IMR-90 (cell line): Measurements from ENCODE around the gene CCL11. TPM values are rescaled to one million over a fixed set of nuclear protein-coding genes. Genes with fewer than 3 reads are reported as not detected.

ENCODE experiments used
- ATAC-seq: fragments of 200-7000 bp; cut with Tn5 transposase; 2 replicates; pipeline ENCODE4 v1.9.1; 2020; ENCODE audit warnings: low read depth, mild to moderate bottlenecking, moderate library complexity
- BruUV-seq: library from RNA; stranded (reverse); fragments of 400-500 nt; replicated peaks from 2 replicates; lab custom pipeline; 2021; lab: Mats Ljungman, UMichigan
- CTCF ChIA-PET: fragments of 300-600 bp; formaldehyde crosslinking; extraction: SDS; loops from one replicate; lab custom pipeline; 2021; ENCODE audit warnings: antibody characterized with exemption; lab: Yijun Ruan, JAX
- POLR2A ChIA-PET: fragments of 300-600 bp; sonication (Branson Sonifier 250); formaldehyde crosslinking; loops from one replicate; lab custom pipeline; 2022; ENCODE audit warnings: antibody characterized with exemption; ENCODE audit not compliant: unreplicated experiment; lab: Charles Lee
- DNase-seq: peaks from one replicate; pipeline ENCODE4 v3.0.0; 2013
- H2AFZ ChIP-seq: replicated peaks from 2 replicates; pipeline ENCODE3; 2013; ENCODE audit warnings: low read length, mild to moderate bottlenecking; ENCODE audit not compliant: poor library complexity
- H2AK5ac ChIP-seq: 2 replicates; pipeline ENCODE4 v1.6.1; 2013; ENCODE audit warnings: low read depth, low read length, inconsistent platforms
- H2AK9ac ChIP-seq: replicated peaks from 2 replicates; pipeline ENCODE3; 2013; ENCODE audit warnings: mild to moderate bottlenecking, low read depth, low read length, moderate library complexity; ENCODE audit not compliant: poor library complexity
- H2BK120ac ChIP-seq: 2 replicates; pipeline ENCODE4 v1.6.1; 2013; ENCODE audit warnings: low read depth, low read length, inconsistent platforms
- H2BK15ac ChIP-seq: 3 replicates; pipeline ENCODE4 v1.6.1; 2013; ENCODE audit warnings: low read depth, low read length, inconsistent platforms
- H2BK20ac ChIP-seq: 2 replicates; pipeline ENCODE4 v1.6.1; 2013; ENCODE audit warnings: low read depth, mild to moderate bottlenecking, inconsistent platforms, low read length, moderate library complexity
- H2BK5ac ChIP-seq: 2 replicates; pipeline ENCODE4 v1.6.1; 2013; ENCODE audit warnings: mild to moderate bottlenecking, low read depth, low read length, inconsistent platforms; ENCODE audit not compliant: poor library complexity, severe bottlenecking
- H3K14ac ChIP-seq: replicated peaks from 2 replicates; pipeline ENCODE4 v1.6.1; 2013; ENCODE audit warnings: low read depth, low read length, inconsistent platforms
- H3K18ac ChIP-seq: 2 replicates; pipeline ENCODE4 v1.6.1; 2013; ENCODE audit warnings: low read depth, low read length, control low read depth
- H3K23ac ChIP-seq: 2 replicates; pipeline ENCODE4 v1.6.1; 2013; ENCODE audit warnings: low read depth, low read length, inconsistent platforms
- H3K27ac ChIP-seq: 2 replicates; pipeline ENCODE4 v1.5.1; 2013; ENCODE audit warnings: mild to moderate bottlenecking, control low read depth, low read length; ENCODE audit not compliant: insufficient read depth
- H3K27me3 ChIP-seq: 2 replicates; pipeline ENCODE4 v1.6.1; 2013; ENCODE audit warnings: low read length; ENCODE audit not compliant: control insufficient read depth, insufficient read depth
- H3K36me3 ChIP-seq: 2 replicates; pipeline ENCODE4 v1.6.1; 2013; ENCODE audit warnings: low read length, mixed read lengths; ENCODE audit not compliant: control insufficient read depth, insufficient read depth
- H3K4ac ChIP-seq: 2 replicates; pipeline ENCODE4 v1.6.1; 2013; ENCODE audit warnings: low read depth, low read length, inconsistent platforms
- H3K4me1 ChIP-seq: 2 replicates; pipeline ENCODE4 v1.6.1; 2013; ENCODE audit warnings: low read length, mixed read lengths; ENCODE audit not compliant: control insufficient read depth, insufficient read depth
- H3K4me2 ChIP-seq: 2 replicates; pipeline ENCODE4 v1.6.1; 2013; ENCODE audit warnings: low read depth, mild to moderate bottlenecking, control low read depth, low read length, moderate library complexity
- H3K4me3 ChIP-seq: 2 replicates; pipeline ENCODE4 v1.5.1; 2013; ENCODE audit warnings: low read depth, mild to moderate bottlenecking, control low read depth, low read length, moderate library complexity; ENCODE audit not compliant: insufficient read depth
- H3K56ac ChIP-seq: 2 replicates; pipeline ENCODE4 v1.6.1; 2013; ENCODE audit warnings: low read length, inconsistent platforms; ENCODE audit not compliant: insufficient read depth; ENCODE audit errors: extremely low read depth
- H3K79me1 ChIP-seq, 2 experiments: 2 replicates each; pipeline ENCODE4 v1.6.1; 2013; ENCODE audit warnings: low read length in 2 of 2, inconsistent platforms in 1 of 2, low read depth in 1 of 2
- H3K9ac ChIP-seq: 2 replicates; pipeline ENCODE4 v1.6.1; 2013; ENCODE audit warnings: low read depth, low read length, control low read depth
- H3K9me1 ChIP-seq: 2 replicates; pipeline ENCODE4 v1.6.1; 2013; ENCODE audit warnings: low read length, inconsistent platforms; ENCODE audit not compliant: insufficient read depth
- H3K9me3 ChIP-seq: 2 replicates; pipeline ENCODE4 v1.6.1; 2013; ENCODE audit warnings: low read length; ENCODE audit not compliant: control insufficient read depth, insufficient read depth
- H4K20me1 ChIP-seq: 2 replicates; pipeline ENCODE4 v1.6.1; 2013; ENCODE audit warnings: low read length, inconsistent platforms; ENCODE audit not compliant: insufficient read depth
- H4K5ac ChIP-seq: 2 replicates; pipeline ENCODE4 v1.6.1; 2013; ENCODE audit warnings: mild to moderate bottlenecking, low read depth, low read length, control low read depth
- H4K8ac ChIP-seq, 2 experiments: 2 replicates each; pipeline ENCODE4 v1.6.1; 2013; ENCODE audit warnings: low read depth in 2 of 2, low read length in 2 of 2, control low read depth in 1 of 2, inconsistent platforms in 1 of 2
- H4K91ac ChIP-seq: 2 replicates; pipeline ENCODE4 v1.6.1; 2013; ENCODE audit warnings: low read depth, low read length, inconsistent platforms; ENCODE audit not compliant: insufficient read depth
- BHLHE40 ChIP-seq: fragments of 150-350 bp; IDR thresholded peaks from 2 replicates; pipeline ENCODE4 v1.6.1; 2016; ENCODE audit warnings: mild to moderate bottlenecking, low read depth, low read length
- CEBPB ChIP-seq: IDR thresholded peaks from 2 replicates; pipeline ENCODE4 v1.6.1; 2012; ENCODE audit warnings: low read depth, low read length, improper control_type of control experiment
- CHD1 ChIP-seq: IDR thresholded peaks from 2 replicates; pipeline ENCODE4 v1.6.1; 2012; ENCODE audit warnings: low read depth, low read length, improper control_type of control experiment
- CTCF ChIP-seq: conservative IDR thresholded peaks from 2 replicates; pipeline ENCODE4 v1.5.1; 2012; ENCODE audit warnings: mild to moderate bottlenecking, low read depth, low read length, improper control_type of control experiment
- ELK1 ChIP-seq: fragments of 150-350 bp; IDR thresholded peaks from 2 replicates; pipeline ENCODE4 v1.6.1; 2016; ENCODE audit warnings: low read depth, mild to moderate bottlenecking, low read length, moderate library complexity, borderline replicate concordance
- FOS ChIP-seq: fragments of 150-350 bp; IDR thresholded peaks from 2 replicates; pipeline ENCODE4 v1.6.1; 2016; ENCODE audit warnings: low read depth, low read length
- MAFK ChIP-seq: IDR thresholded peaks from 2 replicates; pipeline ENCODE4 v1.6.1; 2012; ENCODE audit warnings: low read depth, low read length, improper control_type of control experiment
- MAZ ChIP-seq: IDR thresholded peaks from 2 replicates; pipeline ENCODE4 v1.6.1; 2012; ENCODE audit warnings: low read depth, mild to moderate bottlenecking, low read length, improper control_type of control experiment, moderate library complexity, borderline replicate concordance
- MXI1 ChIP-seq: IDR thresholded peaks from 2 replicates; pipeline ENCODE4 v1.6.1; 2012; ENCODE audit warnings: low read depth, mild to moderate bottlenecking, low read length, moderate library complexity, borderline replicate concordance
- NFE2L2 ChIP-seq: fragments of 150-350 bp; IDR thresholded peaks from 2 replicates; pipeline ENCODE4 v1.6.1; 2016; ENCODE audit warnings: low read depth, mild to moderate bottlenecking, low read length
- POLR2A ChIP-seq: IDR thresholded peaks from 2 replicates; pipeline ENCODE4 v1.6.1; 2012; ENCODE audit warnings: mild to moderate bottlenecking, low read depth, low read length
- RAD21 ChIP-seq: IDR thresholded peaks from 2 replicates; pipeline ENCODE4 v1.6.1; 2012; ENCODE audit warnings: low read length, improper control_type of control experiment
- RCOR1 ChIP-seq: IDR thresholded peaks from 2 replicates; pipeline ENCODE4 v1.6.1; 2012; ENCODE audit warnings: mild to moderate bottlenecking, low read length, improper control_type of control experiment; ENCODE audit not compliant: insufficient replicate concordance
- RFX5 ChIP-seq: IDR thresholded peaks from 2 replicates; pipeline ENCODE4 v1.8.0; 2012; ENCODE audit warnings: low read depth, mild to moderate bottlenecking, low read length, moderate library complexity
- USF2 ChIP-seq: fragments of 150-350 bp; IDR thresholded peaks from 2 replicates; pipeline ENCODE4 v1.6.1; 2017; ENCODE audit warnings: mild to moderate bottlenecking, antibody characterized with exemption, low read length, low read depth
- WGBS, 2 experiments: methylation state at CpG; one replicate each; pipeline versions ENCODE4 v1.1.5 to v1.1.7; 2013; ENCODE audit warnings: missing lambda C conversion rate in 2 of 2; ENCODE audit not compliant: insufficient read length in 1 of 2; ENCODE audit errors: extremely low coverage in 2 of 2; 5-methylcytosine and 5-hydroxymethylcytosine counted together
- dilution Hi-C: fragments of 300-500 bp; cut with HindIII; formaldehyde crosslinking; loops from one replicate; pipeline ENCODE4 v1.14.3; 2018; ENCODE audit warnings: low sequenced_read_pairs; ENCODE audit not compliant: unreplicated experiment
- in situ Hi-C: fragments of 300-500 bp; cut with MboI; formaldehyde crosslinking; loops from 3 replicates; pipeline ENCODE4 v1.14.3; 2019; ENCODE audit warnings: low sequenced_read_pairs, inconsistent platforms, mixed read lengths
- intact Hi-C: fragments of 100-400 bp; cut with micrococcal nuclease; formaldehyde crosslinking; loops from 2 replicates; pipeline ENCODE4 v1.10.0; 2022
- polyA plus RNA-seq, 3 experiments: library from polyadenylated mRNA; depleted of rRNA; stranded (reverse); fragments of >200 nt; gene quantifications; 2 replicates each; pipeline ENCODE4 v1.2.3, GENCODE V29; 2012; ENCODE audit warnings: low replicate concordance in 1 of 3
- total RNA-seq: library from RNA; depleted of rRNA; stranded (reverse); fragments of >200 nt; gene quantifications from 2 replicates; pipeline ENCODE4 v1.2.3, GENCODE V29; 2012

The CCL11 gene
- total and polyA plus RNA-seq, 2 of the 4 experiments (the other 2 are of a cell fraction) = not detected

- no peak for DNase-seq
- CTCF ChIA-PET = no interaction called here
- no peak overlapping the region for H2BK120ac ChIP-seq
- H3K14ac ChIP-seq = no peak overlapping the region
- H3K23ac ChIP-seq = no peak overlapping the region
- no peak for ATAC-seq
- no peak overlapping the region for H4K91ac ChIP-seq
- no peaks in the 10 kb centered on the region for H3K36me3 ChIP-seq
- no peak overlapping the region for H3K18ac ChIP-seq
- no peak overlapping the region for H3K56ac ChIP-seq
- H2BK5ac ChIP-seq = no peak overlapping the region
- H2BK20ac ChIP-seq = no peak overlapping the region
- H3K9ac ChIP-seq = no peak overlapping the region
- intact Hi-C loops (no loop called here), dilution Hi-C loops (no loop called here), in situ Hi-C loops (no loop called here)
- H4K8ac ChIP-seq = no peak overlapping the region
- 66% methylated on average over 6 of the region's 7 CpGs; no CpG with 5 or more reads in 1 of the 2 experiments for WGBS, 2 experiments
- no peak overlapping the region for H2AK5ac ChIP-seq
- no peak overlapping the region for H3K4me3 ChIP-seq
- POLR2A ChIA-PET = no interaction called here
- no peak overlapping the region for H4K5ac ChIP-seq
- no peak overlapping the region for H2AFZ ChIP-seq
- no peak overlapping the region for H2AK9ac ChIP-seq
- no peak overlapping the region for H3K4ac ChIP-seq
- H3K27me3 ChIP-seq = no peaks in the 10 kb centered on the region
- no TSS peak for BruUV-seq
- no peak overlapping the region for H3K4me2 ChIP-seq
- peaks cover 6% of the 10 kb centered on the region for H3K4me1 ChIP-seq
- no peak overlapping the region for H2BK15ac ChIP-seq
- H3K9me1 ChIP-seq = 0 out of 2 replicates have a peak, but pooled peaks cover 3% of the 10 kb centered on the region
- H3K27ac ChIP-seq = no peak overlapping the region
- H4K20me1 ChIP-seq = no peaks in the 10 kb centered on the region
- no peaks in the 10 kb centered on the region for H3K79me1 ChIP-seq
- H3K9me3 ChIP-seq = no peaks in the 10 kb centered on the region
- TF ChIP-seq CHD1 (no peak), FOS (no peak), NFE2L2 (no peak), RCOR1 (no peak), MXI1 (no peak), RAD21 (no peak), RFX5 (no peak), BHLHE40 (no peak), CEBPB (no peak), ELK1 (no peak), MAFK (no peak), CTCF (no peak), MAZ (no peak), USF2 (no peak), POLR2A (no peak)
Observed at GRCh38 chr17:34243364-34244320, 41.9 kb upstream of the CCL11 start.
